ENCODE data around the gene PARD3.

The PARD3 gene

GRCh38 chr10:34341473-34341872, 473.6 kb downstream of the PARD3 start:
- H3K79me2 ChIP-seq (ENCODE audit: insufficient read depth, low read length), result no peaks in the 10 kb centered on the region
- no peaks in the 10 kb centered on the region for H3K9me3 ChIP-seq (ENCODE audit: insufficient read depth, low read length)
- H3K27ac ChIP-seq (ENCODE audit: low read depth, low read length), result no peak overlapping the region
- no peak overlapping the region for H3K4me3 ChIP-seq (ENCODE audit: insufficient read depth, low read length, poor library complexity, severe bottlenecking)
- H3K9me2 ChIP-seq (replicated peaks; ENCODE audit: insufficient read depth, low read length), result no peaks in the 10 kb centered on the region
- no peaks in the 10 kb centered on the region for H3F3A ChIP-seq (ENCODE audit: insufficient read depth)
- no peak overlapping the region for H3K9ac ChIP-seq (ENCODE audit: low read length)
- no peak for TF ChIP-seq CTCF (IDR thresholded peaks at IDR 0.05; ENCODE audit: insufficient read depth, low read length, poor library complexity, severe bottlenecking)
- no peak for TF ChIP-seq EZH2phosphoT487 (conservative IDR thresholded peaks at IDR 0.05; ENCODE audit: low read length)
- H4K20me1 ChIP-seq (ENCODE audit: low read depth, low read length), result no peaks in the 10 kb centered on the region
- H3K27me3 ChIP-seq (ENCODE audit: low read length), result no peaks in the 10 kb centered on the region
- H3K4me2 ChIP-seq (ENCODE audit: low read depth, low read length, poor library complexity, severe bottlenecking), result no peak overlapping the region
- no peak overlapping the region for H2AFZ ChIP-seq (ENCODE audit: low read depth, low read length, severe bottlenecking)
- H3K36me3 ChIP-seq (ENCODE audit: low read length), result no peaks in the 10 kb centered on the region

- Histone ChIP-seq H3F3A (ENCODE audit: insufficient read depth) (no peaks in the 10 kb centered on the region), H3K4me2 (ENCODE audit: low read depth, low read length, poor library complexity, severe bottlenecking) (no peak overlapping the region), H4K20me1 (ENCODE audit: low read depth, low read length) (no peaks in the 10 kb centered on the region), H3K27ac (ENCODE audit: low read depth, low read length) (no peak overlapping the region), H3K36me3 (ENCODE audit: low read length) (no peaks in the 10 kb centered on the region), H3K9me3 (ENCODE audit: insufficient read depth, low read length) (no peaks in the 10 kb centered on the region), H3K4me3 (ENCODE audit: insufficient read depth, low read length, poor library complexity, severe bottlenecking) (no peak overlapping the region), H3K27me3 (ENCODE audit: low read length) (no peaks in the 10 kb centered on the region), H2AFZ (ENCODE audit: low read depth, low read length, severe bottlenecking) (no peak overlapping the region), H3K79me2 (ENCODE audit: insufficient read depth, low read length) (no peaks in the 10 kb centered on the region), H3K9me2 (replicated peaks; ENCODE audit: insufficient read depth, low read length) (no peaks in the 10 kb centered on the region), H3K9ac (ENCODE audit: low read length) (no peak overlapping the region)
- TF ChIP-seq EZH2phosphoT487 (conservative IDR thresholded peaks at IDR 0.05; ENCODE audit: low read length) (no peak), CTCF (IDR thresholded peaks at IDR 0.05; ENCODE audit: insufficient read depth, low read length, poor library complexity, severe bottlenecking) (no peak)
Observed at GRCh38 chr10:34340934-34341333, 474.2 kb downstream of the PARD3 start.

- TF ChIP-seq EZH2phosphoT487 (conservative IDR thresholded peaks at IDR 0.05; ENCODE audit: low read length), result no peak
- H4K20me1 ChIP-seq (ENCODE audit: low read depth, low read length), result no peaks in the 10 kb centered on the region
- H3K9me3 ChIP-seq (ENCODE audit: insufficient read depth, low read length), result no peaks in the 10 kb centered on the region
- no peaks in the 10 kb centered on the region for H3K79me2 ChIP-seq (ENCODE audit: insufficient read depth, low read length)
- H3K9me2 ChIP-seq (replicated peaks; ENCODE audit: insufficient read depth, low read length), result no peaks in the 10 kb centered on the region
- no peak overlapping the region for H3K9ac ChIP-seq (ENCODE audit: low read length)
- H3K4me2 ChIP-seq (ENCODE audit: low read depth, low read length, poor library complexity, severe bottlenecking), result no peak overlapping the region
- H3K27ac ChIP-seq (ENCODE audit: low read depth, low read length), result no peak overlapping the region
- no peak overlapping the region for H2AFZ ChIP-seq (ENCODE audit: low read depth, low read length, severe bottlenecking)
- no peaks in the 10 kb centered on the region for H3K36me3 ChIP-seq (ENCODE audit: low read length)
- no peaks in the 10 kb centered on the region for H3K27me3 ChIP-seq (ENCODE audit: low read length)
- no peak overlapping the region for H3K4me3 ChIP-seq (ENCODE audit: insufficient read depth, low read length, poor library complexity, severe bottlenecking)
- no peaks in the 10 kb centered on the region for H3F3A ChIP-seq (ENCODE audit: insufficient read depth)
Observed at GRCh38 chr10:34339816-34340553, 475.1 kb downstream of the PARD3 start.

GRCh38 chr10:34337917-34338316, 477.2 kb downstream of the PARD3 start:
- Histone ChIP-seq H3K4me2 (ENCODE audit: low read depth, low read length, poor library complexity, severe bottlenecking) (no peak overlapping the region), H3K9ac (ENCODE audit: low read length) (no peak overlapping the region), H3K9me3 (ENCODE audit: insufficient read depth, low read length) (no peaks in the 10 kb centered on the region), H3F3A (ENCODE audit: insufficient read depth) (no peaks in the 10 kb centered on the region), H3K4me3 (ENCODE audit: insufficient read depth, low read length, poor library complexity, severe bottlenecking) (no peak overlapping the region), H3K36me3 (ENCODE audit: low read length) (no peaks in the 10 kb centered on the region), H4K20me1 (ENCODE audit: low read depth, low read length) (no peaks in the 10 kb centered on the region), H3K79me2 (ENCODE audit: insufficient read depth, low read length) (no peaks in the 10 kb centered on the region), H3K9me2 (replicated peaks; ENCODE audit: insufficient read depth, low read length) (no peaks in the 10 kb centered on the region), H2AFZ (ENCODE audit: low read depth, low read length, severe bottlenecking) (no peak overlapping the region), H3K27me3 (ENCODE audit: low read length) (no peaks in the 10 kb centered on the region), H3K27ac (ENCODE audit: low read depth, low read length) (no peak overlapping the region)
- TF ChIP-seq CTCF (IDR thresholded peaks at IDR 0.05; ENCODE audit: insufficient read depth, low read length, poor library complexity, severe bottlenecking) (no peak), EZH2phosphoT487 (conservative IDR thresholded peaks at IDR 0.05; ENCODE audit: low read length) (no peak)
